Gastrocnemius medialis (tissue), 4 donors: ENCODE data around the gene ACTA1.

Source experiments
- CTCF ChIP-seq, 5 experiments: fragments of 450-650 bp in 3 of 5; fragments of 200-600 bp in 2 of 5; sonication (generic) in 2 of 5; IDR thresholded peaks in 4 of 5; conservative IDR thresholded peaks in 1 of 5; 1 replicate in 4 of 5; 2 replicates in 1 of 5; pipeline ENCODE4 v1.5.1; 2016 to 2019; ENCODE audit warnings: antibody characterized with exemption in 5 of 5, mild to moderate bottlenecking in 3 of 5, moderate library complexity in 3 of 5
- POLR2A ChIP-seq, 2 donors: fragments of 450-650 bp; IDR thresholded peaks; one replicate each; pipeline ENCODE4 v1.6.1; 2017; ENCODE audit warnings: antibody characterized with exemption in 2 of 2, mild to moderate bottlenecking in 2 of 2, moderate library complexity in 2 of 2

GRCh38 chr1:229420765-229421164 is 13.1 kb downstream of the ACTA1 start:
- no peak for TF ChIP-seq CTCF (IDR thresholded peaks at IDR 0.05 in 4 of 5, conservative IDR thresholded peaks at IDR 0.05 in 1 of 5)
- TF ChIP-seq POLR2A (IDR thresholded peaks at IDR 0.05), result no peak
